ENCODE results near the gene CNTF.

DNA sequence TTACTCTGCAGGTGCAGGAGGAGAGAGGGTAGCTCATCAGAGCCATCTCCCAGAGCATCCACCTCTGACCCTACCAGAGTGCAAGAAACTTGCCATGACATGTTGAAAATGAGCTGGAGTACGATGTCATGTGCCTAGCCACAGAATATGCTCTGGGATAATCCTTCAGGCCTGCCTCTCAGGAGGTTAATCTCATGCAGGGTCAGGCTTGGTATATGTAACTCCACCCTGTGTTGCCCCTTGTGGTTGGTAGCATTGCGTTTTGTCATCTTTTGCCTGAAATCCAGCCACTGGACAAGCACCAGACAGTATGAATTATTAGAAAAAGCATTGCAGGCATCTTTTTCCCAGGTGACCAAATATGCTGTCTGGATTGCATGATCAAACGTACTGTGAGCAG is 36.2 kb downstream of the CNTF start:
- TF ChIP-seq, protein P1, sequence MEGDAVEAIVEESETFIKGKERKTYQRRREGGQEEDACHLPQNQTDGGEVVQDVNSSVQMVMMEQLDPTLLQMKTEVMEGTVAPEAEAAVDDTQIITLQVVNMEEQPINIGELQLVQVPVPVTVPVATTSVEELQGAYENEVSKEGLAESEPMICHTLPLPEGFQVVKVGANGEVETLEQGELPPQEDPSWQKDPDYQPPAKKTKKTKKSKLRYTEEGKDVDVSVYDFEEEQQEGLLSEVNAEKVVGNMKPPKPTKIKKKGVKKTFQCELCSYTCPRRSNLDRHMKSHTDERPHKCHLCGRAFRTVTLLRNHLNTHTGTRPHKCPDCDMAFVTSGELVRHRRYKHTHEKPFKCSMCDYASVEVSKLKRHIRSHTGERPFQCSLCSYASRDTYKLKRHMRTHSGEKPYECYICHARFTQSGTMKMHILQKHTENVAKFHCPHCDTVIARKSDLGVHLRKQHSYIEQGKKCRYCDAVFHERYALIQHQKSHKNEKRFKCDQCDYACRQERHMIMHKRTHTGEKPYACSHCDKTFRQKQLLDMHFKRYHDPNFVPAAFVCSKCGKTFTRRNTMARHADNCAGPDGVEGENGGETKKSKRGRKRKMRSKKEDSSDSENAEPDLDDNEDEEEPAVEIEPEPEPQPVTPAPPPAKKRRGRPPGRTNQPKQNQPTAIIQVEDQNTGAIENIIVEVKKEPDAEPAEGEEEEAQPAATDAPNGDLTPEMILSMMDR (IDR thresholded peaks at IDR 0.05; ENCODE audit: low read length): no peak
- no peak for TF ChIP-seq EZH2 (IDR thresholded peaks at IDR 0.05; ENCODE audit: borderline replicate concordance, low read length)
